Heart left ventricle (tissue), 16 donors: ENCODE results near the gene SPAG7. TPM values are rescaled to one million over a fixed set of nuclear protein-coding genes. Genes with fewer than 3 reads are reported as not detected.

Source experiments
- ATAC-seq, 4 donors: fragments of 200-7000 bp; cut with Tn5 transposase; one replicate each; pipeline ENCODE4 v1.9.1; 2020 to 2022; ENCODE audit warnings: moderate library complexity in 4 of 4, mild to moderate bottlenecking in 3 of 4, moderate number of reproducible peaks in 1 of 4
- DNase-seq, 5 donors: peaks; one replicate each; pipeline ENCODE4 v3.0.0-alpha.2; 2020
- H3K27ac ChIP-seq, 12 donors: fragments of 200-600 bp; sonication (generic) in 4 of 12; one replicate each; pipeline versions ENCODE4 v1.5.0 to v1.8.0; 2016 to 2022; ENCODE audit warnings: mild to moderate bottlenecking in 2 of 12
- H3K27me3 ChIP-seq, 9 donors: fragments of 200-600 bp; sonication (generic) in 2 of 9; one replicate each; pipeline versions ENCODE4 v1.5.1 to v1.8.0; 2016 to 2022; ENCODE audit warnings: mild to moderate bottlenecking in 3 of 9
- H3K36me3 ChIP-seq, 9 donors: fragments of 200-600 bp; sonication (generic) in 2 of 9; one replicate each; pipeline versions ENCODE4 v1.5.0 to v1.8.0; 2018 to 2022; ENCODE audit warnings: mild to moderate bottlenecking in 2 of 9
- H3K4me1 ChIP-seq, 12 donors: fragments of 200-600 bp; sonication (generic) in 4 of 12; one replicate each; pipeline versions ENCODE4 v1.5.0 to v1.8.0; 2016 to 2022; ENCODE audit warnings: mild to moderate bottlenecking in 3 of 12
- H3K4me3 ChIP-seq, 12 donors: fragments of 200-600 bp; sonication (generic) in 4 of 12; one replicate each; pipeline versions ENCODE4 v1.5.0 to v1.8.0; 2017 to 2022; ENCODE audit warnings: mild to moderate bottlenecking in 9 of 12, moderate library complexity in 4 of 12
- H3K9me3 ChIP-seq, 12 donors: fragments of 200-600 bp; sonication (generic) in 4 of 12; one replicate each; pipeline versions ENCODE4 v1.5.0 to v1.8.0; 2016 to 2022; ENCODE audit warnings: mild to moderate bottlenecking in 1 of 12
- POLR2A ChIP-seq, 2 donors: fragments of 450-650 bp; IDR thresholded peaks; one replicate each; pipeline ENCODE4 v1.6.1; 2017; ENCODE audit warnings: antibody characterized with exemption in 2 of 2, mild to moderate bottlenecking in 2 of 2, moderate library complexity in 2 of 2
- WGBS, 4 donors: extraction: QIAGEN DNeasy Blood & Tissue Kit in 2 of 4; methylation state at CpG; one replicate each; pipeline versions ENCODE4 v1.1.5 to v1.1.7; 2013 to 2018; 5-methylcytosine and 5-hydroxymethylcytosine counted together
- intact Hi-C, 10 donors: fragments of 100-400 bp; cut with DNase I; formaldehyde crosslinking; loops; one replicate each; pipeline versions ENCODE4 v1.11.1 to v1.14.2; 2022
- polyA plus RNA-seq, 2 donors: library from polyadenylated mRNA; stranded (reverse); fragments of 200-250 nt; gene quantifications; one replicate each; pipeline ENCODE4 v1.2.3, GENCODE V29; 2013
- total RNA-seq, 9 donors: library from RNA; depleted of rRNA in 2 of 9; stranded (reverse); fragments of >200 nt in 2 of 9; fragmentation: NEBNext Ultra II Directional in 3 of 9; extraction: Animal tissue kit (Norgen Biotek cat#: 25700) in 3 of 9; gene quantifications; one replicate each; pipeline versions ENCODE4 v1.1.0 to v1.2.4, GENCODE V29; 2016 to 2023
- TF ChIP-seq, protein P1 (sequence below), 12 donors: fragments of 200-600 bp; sonication (generic) in 4 of 12; IDR thresholded peaks; one replicate each; pipeline versions ENCODE4 v1.5.0 to v1.8.0; 2018 to 2022; ENCODE audit warnings: antibody characterized with exemption in 12 of 12, mild to moderate bottlenecking in 5 of 12
- donor health status: ischemic (EF 13 %, LVEDD 7.1; RV severe dilation, severe dysfunction).
- donor health status: healthy with polysubstance abuse.
- donor health status: DM: no; HTN: yes; CAD: no.
- donor health status: DM: no; HTN: no; CAD: no.
- donor health status: ischemic (EF 25% LVEDD 6.9; RV normal size, moderate dysfunction).
- donor health status: ischemic (EF 25% LVEDD 5.7; RV mildly dilated, moderate dysfunction).
- donor health status: healthy.
- donor health status: DM: yes; HTN: yes; CAD: no.
- donor health status: ischemic (EF 35%, LVEDD 5.7; RV mildly dilated, moderate dysfunction).
- donor health status: nonischemic (EF 11% LVEDD 7.7; RV severe dilation, severe dysfunction).
- donor health status: DM: yes; HTN: yes; CAD: no.
- donor health status: PGD.
- donor health status: ischemic (EF 29% LVEDD 5.4; RV normal size, mild dysfunction).
- donor health status: nonischemic (EF 23%, LVEDD 6.1; RV moderate dilation, normal function).

Gene SPAG7
- total and polyA plus RNA-seq, 11 donors, result 88.7 to 192 (median 125) TPM

DNA sequence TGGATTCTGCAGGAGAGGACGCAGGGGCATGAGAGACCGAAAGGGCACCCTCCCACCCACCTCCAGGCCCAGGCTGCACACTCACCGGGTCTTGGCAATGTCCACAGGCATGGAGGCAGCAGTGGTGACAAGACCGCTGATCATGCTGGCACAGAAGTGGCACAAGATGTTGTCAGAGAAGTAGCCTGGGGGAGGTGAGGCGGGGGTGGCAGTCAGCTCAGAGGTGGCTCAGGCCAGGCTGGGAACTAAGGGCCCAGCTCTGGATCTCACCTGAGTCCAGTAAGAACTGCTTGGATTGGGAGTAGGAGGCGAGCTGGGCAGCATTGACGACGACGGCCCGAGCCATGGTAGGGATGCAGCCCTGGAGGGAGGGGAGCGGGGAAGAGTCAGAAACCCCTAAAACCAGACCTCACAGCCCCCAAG lies 29.5 kb downstream of the SPAG7 start:
- Histone ChIP-seq H3K27ac (peak overlapping the region in 9 of 12 donors; percentile 91 to 99 (median 97)), H3K4me1 (peaks cover 9 to 54% (median 36%) of the 10 kb centered on the region in 12 donors)

DNA sequence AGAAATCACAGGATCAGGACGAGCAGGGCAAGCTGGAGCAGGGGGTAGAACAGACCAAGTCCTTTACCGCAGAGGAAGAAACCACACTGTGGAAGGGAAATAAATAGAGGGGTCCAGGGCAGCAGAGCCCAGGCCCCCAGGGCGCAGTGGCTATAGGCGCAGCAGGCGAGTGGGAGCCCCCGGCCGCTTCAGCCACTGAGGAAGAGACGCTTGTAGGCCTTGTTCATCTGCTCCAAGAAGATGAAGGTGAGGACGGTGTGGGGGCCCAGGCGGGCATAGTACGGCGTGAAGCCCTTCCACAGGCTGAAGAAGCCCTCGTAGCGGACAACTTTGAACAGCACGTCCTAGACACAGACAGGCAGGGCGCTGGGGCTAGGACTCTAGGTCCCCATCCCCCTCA lies 30.1 kb downstream of the SPAG7 start:
- no peak for ATAC-seq
- no peak overlapping the region for H3K4me3 ChIP-seq
- peaks cover 0 to 44% (median 29%) of the 10 kb centered on the region in 9 donors for H3K36me3 ChIP-seq
- intact Hi-C loops, result loop anchor here in 5 of 10 donors (5.0 to 10.0 kb wide), 5 partner anchors 35 to 60 kb away; partner anchors contain the start of genes CAMTA2 (in 3 of the 5), INCA1 (in 1 of the 5) and KIF1C (in 1 of the 5)
- peaks cover 9 to 51% (median 36%) of the 10 kb centered on the region in 12 donors for H3K4me1 ChIP-seq
- peak overlapping the region in 1 of 12 donors; percentile 99 for H3K27ac ChIP-seq
- 84 to 93% (median 91%) methylated on average over 16 of the region's 16 CpGs for WGBS, 4 donors
- no peaks in the 10 kb centered on the region for H3K9me3 ChIP-seq
- no peaks in the 10 kb centered on the region for H3K27me3 ChIP-seq
- no peak for TF ChIP-seq POLR2A (IDR thresholded peaks at IDR 0.05)
- TF ChIP-seq, protein P1, sequence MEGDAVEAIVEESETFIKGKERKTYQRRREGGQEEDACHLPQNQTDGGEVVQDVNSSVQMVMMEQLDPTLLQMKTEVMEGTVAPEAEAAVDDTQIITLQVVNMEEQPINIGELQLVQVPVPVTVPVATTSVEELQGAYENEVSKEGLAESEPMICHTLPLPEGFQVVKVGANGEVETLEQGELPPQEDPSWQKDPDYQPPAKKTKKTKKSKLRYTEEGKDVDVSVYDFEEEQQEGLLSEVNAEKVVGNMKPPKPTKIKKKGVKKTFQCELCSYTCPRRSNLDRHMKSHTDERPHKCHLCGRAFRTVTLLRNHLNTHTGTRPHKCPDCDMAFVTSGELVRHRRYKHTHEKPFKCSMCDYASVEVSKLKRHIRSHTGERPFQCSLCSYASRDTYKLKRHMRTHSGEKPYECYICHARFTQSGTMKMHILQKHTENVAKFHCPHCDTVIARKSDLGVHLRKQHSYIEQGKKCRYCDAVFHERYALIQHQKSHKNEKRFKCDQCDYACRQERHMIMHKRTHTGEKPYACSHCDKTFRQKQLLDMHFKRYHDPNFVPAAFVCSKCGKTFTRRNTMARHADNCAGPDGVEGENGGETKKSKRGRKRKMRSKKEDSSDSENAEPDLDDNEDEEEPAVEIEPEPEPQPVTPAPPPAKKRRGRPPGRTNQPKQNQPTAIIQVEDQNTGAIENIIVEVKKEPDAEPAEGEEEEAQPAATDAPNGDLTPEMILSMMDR (IDR thresholded peaks at IDR 0.05), result no peak
- DNase-seq, result peak in 1 of 5 donors; percentile 40

More for the DNA sequence above, 29.5 kb downstream of the SPAG7 start:
- H3K9me3 ChIP-seq, result no peaks in the 10 kb centered on the region
- H3K27me3 ChIP-seq, result no peaks in the 10 kb centered on the region
- intact Hi-C loops, result loop anchor here in 5 of 10 donors (5.0 to 10.0 kb wide), 5 partner anchors 34 to 59 kb away; partner anchors contain the start of genes CAMTA2 (in 3 of the 5), INCA1 (in 1 of the 5) and KIF1C (in 1 of the 5)
- no peak for TF ChIP-seq POLR2A (IDR thresholded peaks at IDR 0.05)
- TF ChIP-seq, protein P1 (IDR thresholded peaks at IDR 0.05), result no peak
- H3K4me3 ChIP-seq, result peak overlapping the region in 5 of 12 donors; percentile 85 to 98 (median 88)
- peaks cover 0 to 49% (median 34%) of the 10 kb centered on the region in 9 donors for H3K36me3 ChIP-seq
- DNase-seq (no peak), ATAC-seq (no peak)
- WGBS, 4 donors, result 80 to 85% (median 82%) methylated on average over 10 to 11 of the region's 11 CpGs

DNA sequence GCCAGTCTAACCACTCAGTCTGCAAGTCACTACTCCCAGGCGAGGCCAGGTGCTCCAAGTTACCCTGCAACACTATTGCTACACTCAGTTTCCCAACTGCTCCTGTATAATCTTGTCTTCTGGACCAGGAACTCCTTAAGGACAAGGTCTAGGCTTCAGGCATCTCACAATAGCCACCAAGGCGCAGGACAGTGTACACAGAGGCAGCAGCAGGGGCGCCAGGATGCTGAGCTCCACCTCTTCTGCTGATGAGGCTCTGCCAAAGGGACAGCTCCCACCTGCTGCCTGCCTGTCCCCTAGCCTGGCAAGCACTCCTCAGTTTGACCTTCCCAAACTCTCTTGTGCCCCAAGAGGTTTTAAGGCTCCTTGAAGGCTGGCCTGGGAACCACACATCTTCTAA lies 31.2 kb downstream of the SPAG7 start:
- no peaks in the 10 kb centered on the region for H3K9me3 ChIP-seq
- peaks cover 0 to 33% (median 23%) of the 10 kb centered on the region in 9 donors for H3K36me3 ChIP-seq
- H3K4me1 ChIP-seq, result peaks cover 6 to 48% (median 32%) of the 10 kb centered on the region in 12 donors
- H3K4me3 ChIP-seq, result no peak overlapping the region
- intact Hi-C loops, result loop anchor here in 5 of 10 donors (5.0 to 10.0 kb wide), 5 partner anchors 36 to 61 kb away; partner anchors contain the start of genes CAMTA2 (in 3 of the 5), INCA1 (in 1 of the 5) and KIF1C (in 1 of the 5)
- DNase-seq (no peak), ATAC-seq (no peak)
- 80 to 93% (median 81%) methylated on average over 3 of the region's 3 CpGs for WGBS, 4 donors
- H3K27ac ChIP-seq, result no peak overlapping the region
- H3K27me3 ChIP-seq, result no peaks in the 10 kb centered on the region
- TF ChIP-seq POLR2A (IDR thresholded peaks at IDR 0.05), result no peak
- TF ChIP-seq, protein P1 (IDR thresholded peaks at IDR 0.05), result no peak

DNA sequence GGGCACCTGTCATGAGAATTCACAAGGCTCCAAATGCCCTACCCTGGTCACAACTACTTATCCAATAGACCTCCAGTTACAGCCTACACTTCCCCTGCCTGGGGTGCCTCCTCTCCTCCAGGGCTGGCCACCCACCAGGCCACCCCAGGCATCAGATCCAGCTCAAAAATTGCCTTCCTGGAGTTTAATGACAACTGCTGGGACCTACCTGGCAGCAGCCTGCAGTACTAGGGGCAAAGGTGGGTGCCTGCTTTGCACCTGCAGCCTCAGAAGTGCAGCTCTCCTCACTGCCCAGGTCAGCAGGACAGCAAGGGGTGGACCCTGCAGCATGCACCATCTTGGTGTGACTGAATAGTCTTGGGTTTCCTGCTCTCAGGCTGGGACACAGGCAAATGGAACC lies 32.0 kb downstream of the SPAG7 start:
- TF ChIP-seq, protein P1 (IDR thresholded peaks at IDR 0.05), result no peak
- no peak for TF ChIP-seq POLR2A (IDR thresholded peaks at IDR 0.05)
- ATAC-seq (no peak), DNase-seq (no peak)
- Histone ChIP-seq H3K27me3 (no peaks in the 10 kb centered on the region), H3K9me3 (no peaks in the 10 kb centered on the region), H3K27ac (no peak overlapping the region), H3K4me1 (peaks cover 5 to 40% (median 24%) of the 10 kb centered on the region in 12 donors), H3K4me3 (no peak overlapping the region), H3K36me3 (peaks cover 0 to 37% (median 23%) of the 10 kb centered on the region in 9 donors)
- intact Hi-C loops, result loop anchor here in 5 of 10 donors (5.0 to 10.0 kb wide), 5 partner anchors 37 to 62 kb away; partner anchors contain the start of genes CAMTA2 (in 3 of the 5), INCA1 (in 1 of the 5) and KIF1C (in 1 of the 5)
